ENCODE results near the gene DLL3.

Gene DLL3

GRCh38 chr19:39483141-39483540 lies 15.6 kb upstream of the DLL3 start:
- no peak for DNase-seq

GRCh38 chr19:39489756-39490155 lies 9.0 kb upstream of the DLL3 start:
- no peak for DNase-seq

- no peak for DNase-seq
Measured at GRCh38 chr19:39492225-39492624, 6.5 kb upstream of the DLL3 start.

GRCh38 chr19:39492788-39493187 lies 6.0 kb upstream of the DLL3 start:
- no peak for DNase-seq

- DNase-seq: no peak
Measured at GRCh38 chr19:39494661-39495060, 4.1 kb upstream of the DLL3 start.

- no peak for DNase-seq
Measured at GRCh38 chr19:39496063-39496462, 2.7 kb upstream of the DLL3 start.

- no peak for DNase-seq
Measured at GRCh38 chr19:39497701-39497995, 1.1 kb upstream of the DLL3 start.

GRCh38 chr19:39497996-39498797 lies 550 bp upstream of the DLL3 start:
- DNase-seq: peak; percentile 33

GRCh38 chr19:39499932-39500331 lies 1.2 kb downstream of the DLL3 start:
- DNase-seq: no peak

GRCh38 chr19:39500543-39500942 lies 1.8 kb downstream of the DLL3 start:
- DNase-seq: no peak

GRCh38 chr19:39501340-39501739 lies 2.6 kb downstream of the DLL3 start:
- no peak for DNase-seq

GRCh38 chr19:39502640-39503417 lies 4.1 kb downstream of the DLL3 start:
- DNase-seq: peak; percentile 82

- DNase-seq: no peak
Measured at GRCh38 chr19:39506598-39506943, 7.8 kb downstream of the DLL3 start.

GRCh38 chr19:39506944-39507714 lies 8.4 kb downstream of the DLL3 start:
- peak; percentile 78 for DNase-seq

- DNase-seq: no peak
Measured at GRCh38 chr19:39507715-39508364, 9.1 kb downstream of the DLL3 start.

- no peak for DNase-seq
Measured at GRCh38 chr19:39508629-39509028, 9.9 kb downstream of the DLL3 start.

GRCh38 chr19:39509233-39509632 lies 10.5 kb downstream of the DLL3 start:
- DNase-seq: no peak

GRCh38 chr19:39512988-39513387 lies 14.2 kb downstream of the DLL3 start:
- no peak for DNase-seq

GRCh38 chr19:39514840-39515550 lies 16.2 kb downstream of the DLL3 start, which contains the start of gene SELENOV:
TSS of gene SELENOV (plus strand) at chr19:39515139. CDS start at chr19:39515213, 74 bp downstream.
- no peak for DNase-seq

GRCh38 chr19:39515551-39516191 lies 16.9 kb downstream of the DLL3 start:
- no peak for DNase-seq

- DNase-seq: no peak
Measured at GRCh38 chr19:39516270-39516669, 17.5 kb downstream of the DLL3 start.

GRCh38 chr19:39517432-39517831 lies 18.7 kb downstream of the DLL3 start:
- DNase-seq: no peak

Measured in activated CD4-positive, alpha-beta T cell treated with anti-CD3 and anti-CD28 coated beads, Interleukin-2, Interleukin-6, amounts not matched to agents 100 ng/mL and 50 ng/mL, durations not matched to agents 16 hours and 8 hours (primary cell).